Psoas muscle (tissue), 8 donors: ENCODE data around the gene CNOT6L. TPM values are rescaled to one million over a fixed set of nuclear protein-coding genes. Genes with fewer than 3 reads are reported as not detected.

ENCODE experiments used
- ATAC-seq, 4 donors: fragments of 200-7000 bp; cut with Tn5 transposase; one replicate each; pipeline ENCODE4 v1.9.1; 2020; ENCODE audit warnings: moderate library complexity in 3 of 4, mild to moderate bottlenecking in 2 of 4
- DNase-seq, 2 donors: peaks; one replicate each; pipeline ENCODE4 v3.0.0-alpha.2; 2020
- H3K27ac ChIP-seq: fragments of 200-600 bp; one replicate; pipeline ENCODE4 v1.8.0; 2022
- H3K27me3 ChIP-seq, 3 donors: fragments of 200-600 bp in 1 of 3; one replicate each; pipeline versions ENCODE4 v1.6.1 to v1.8.0; 2013 to 2022; ENCODE audit warnings: low read length in 2 of 3, mild to moderate bottlenecking in 2 of 3, moderate library complexity in 1 of 3; ENCODE audit not compliant: insufficient read depth in 3 of 3
- H3K36me3 ChIP-seq, 2 donors: fragments of 200-600 bp in 1 of 2; one replicate each; pipeline versions ENCODE4 v1.6.1 to v1.8.0; 2013 to 2022; ENCODE audit warnings: low read depth in 1 of 2, mild to moderate bottlenecking in 1 of 2, moderate library complexity in 1 of 2; ENCODE audit not compliant: insufficient read depth in 1 of 2
- H3K4me1 ChIP-seq: fragments of 200-600 bp; one replicate; pipeline ENCODE4 v1.8.0; 2022
- H3K4me3 ChIP-seq: fragments of 200-600 bp; one replicate; pipeline ENCODE4 v1.8.0; 2022; ENCODE audit warnings: mild to moderate bottlenecking
- H3K9me3 ChIP-seq: fragments of 200-600 bp; one replicate; pipeline ENCODE4 v1.8.0; 2022
- WGBS, 3 donors: extraction: QIAGEN DNeasy Blood & Tissue Kit; methylation state at CpG; one replicate each; pipeline versions ENCODE4 v1.1.6 to v1.1.7; 2013; 5-methylcytosine and 5-hydroxymethylcytosine counted together
- intact Hi-C, 2 donors: fragments of 100-400 bp; cut with DNase I; formaldehyde crosslinking; loops; one replicate each; pipeline versions ENCODE4 v1.11.0 to v1.14.2; 2022
- polyA plus RNA-seq, 3 donors: library from polyadenylated mRNA; stranded (reverse); fragments of 200-250 nt; gene quantifications; one replicate each; pipeline ENCODE4 v1.2.3, GENCODE V29; 2013
- total RNA-seq, 4 donors: library from RNA; stranded (reverse); fragmentation: NEBNext Ultra II Directional in 2 of 4; extraction: Animal tissue kit (Norgen Biotek cat#: 25700) in 2 of 4; gene quantifications; one replicate each; pipeline versions ENCODE4 v1.2.1 to v1.2.4, GENCODE V29; 2021 to 2023
- TF ChIP-seq, protein P1 (sequence below): fragments of 200-600 bp; IDR thresholded peaks from one replicate; pipeline ENCODE4 v1.8.0; 2022; ENCODE audit warnings: antibody characterized with exemption
- donor health status: healthy with polysubstance abuse.
- donor health status: DM: no; HTN: no; CAD: no; lungs with moderate emphysema.
- donor health status: Bipolar disorder and iron deficiency.
- donor health status: healthy.
- donor health status: DM: yes; HTN: yes; CAD: no.
- donor health status: DM: no; HTN: no; CAD: no.
- donor health status: DM: no; HTN: no; CAD: no.
- donor health status: DM: yes; HTN: yes; CAD: no.

The CNOT6L gene
- total and polyA plus RNA-seq, 7 donors = 2.6 to 23.3 (median 18.0) TPM

DNA sequence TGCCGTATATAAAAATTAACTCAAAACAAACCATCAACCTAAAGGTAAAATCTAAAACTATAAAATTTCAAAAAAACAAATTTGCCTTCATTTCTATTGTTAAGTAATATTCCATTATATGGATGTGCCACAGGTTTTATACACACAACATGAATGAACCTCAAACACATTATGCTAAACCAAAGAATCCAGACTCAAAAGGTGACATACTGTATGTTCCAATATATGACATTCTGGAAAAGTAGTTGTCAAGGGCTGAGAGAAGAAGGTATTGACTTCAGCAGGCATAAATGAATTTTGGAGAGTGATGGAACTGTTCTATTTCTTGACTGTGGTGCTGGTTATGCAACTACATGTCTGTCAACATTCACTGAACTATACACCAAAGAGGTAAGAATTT lies 56.6 kb downstream of the CNOT6L start:
- H3K27me3 ChIP-seq = no peaks in the 10 kb centered on the region
- H3K4me3 ChIP-seq = no peak overlapping the region
- no peak for ATAC-seq
- peaks cover 17% of the 10 kb centered on the region for H3K9me3 ChIP-seq
- TF ChIP-seq, protein P1, sequence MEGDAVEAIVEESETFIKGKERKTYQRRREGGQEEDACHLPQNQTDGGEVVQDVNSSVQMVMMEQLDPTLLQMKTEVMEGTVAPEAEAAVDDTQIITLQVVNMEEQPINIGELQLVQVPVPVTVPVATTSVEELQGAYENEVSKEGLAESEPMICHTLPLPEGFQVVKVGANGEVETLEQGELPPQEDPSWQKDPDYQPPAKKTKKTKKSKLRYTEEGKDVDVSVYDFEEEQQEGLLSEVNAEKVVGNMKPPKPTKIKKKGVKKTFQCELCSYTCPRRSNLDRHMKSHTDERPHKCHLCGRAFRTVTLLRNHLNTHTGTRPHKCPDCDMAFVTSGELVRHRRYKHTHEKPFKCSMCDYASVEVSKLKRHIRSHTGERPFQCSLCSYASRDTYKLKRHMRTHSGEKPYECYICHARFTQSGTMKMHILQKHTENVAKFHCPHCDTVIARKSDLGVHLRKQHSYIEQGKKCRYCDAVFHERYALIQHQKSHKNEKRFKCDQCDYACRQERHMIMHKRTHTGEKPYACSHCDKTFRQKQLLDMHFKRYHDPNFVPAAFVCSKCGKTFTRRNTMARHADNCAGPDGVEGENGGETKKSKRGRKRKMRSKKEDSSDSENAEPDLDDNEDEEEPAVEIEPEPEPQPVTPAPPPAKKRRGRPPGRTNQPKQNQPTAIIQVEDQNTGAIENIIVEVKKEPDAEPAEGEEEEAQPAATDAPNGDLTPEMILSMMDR = no peak
- intact Hi-C loops = no loop called here
- H3K4me1 ChIP-seq = no peaks in the 10 kb centered on the region
- 97 to 100% (median 98%) methylated on average over 1 of the region's 1 CpG for WGBS, 3 donors
- H3K27ac ChIP-seq = no peak overlapping the region
- H3K36me3 ChIP-seq = peaks cover 0 to 5% of the 10 kb centered on the region in 2 donors
- DNase-seq = no peak

DNA sequence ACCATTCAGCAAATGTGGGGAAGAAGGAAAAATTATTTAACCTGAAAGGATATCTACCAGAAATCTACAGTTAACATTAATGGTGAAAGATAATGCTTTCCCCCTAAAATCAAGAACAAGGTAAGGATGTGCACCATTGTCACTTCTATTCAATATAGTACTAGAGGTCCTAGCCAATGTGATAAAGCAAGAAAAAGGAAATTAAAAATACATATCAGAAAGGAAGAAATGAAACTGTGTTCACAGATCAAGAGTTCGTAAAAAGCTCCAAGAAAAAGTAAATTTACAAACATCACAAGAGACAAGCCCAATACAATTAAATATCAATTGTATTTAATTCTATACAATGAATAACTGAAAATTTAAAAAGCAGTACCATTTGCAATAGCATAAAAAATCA lies 57.6 kb downstream of the CNOT6L start:
- WGBS, 3 donors = 100% methylated on average over 1 of the region's 1 CpG
- Histone ChIP-seq H3K4me3 (no peak overlapping the region), H3K36me3 (peaks cover 0 to 8% of the 10 kb centered on the region in 2 donors), H3K9me3 (peaks cover 17% of the 10 kb centered on the region), H3K4me1 (no peaks in the 10 kb centered on the region), H3K27me3 (no peaks in the 10 kb centered on the region), H3K27ac (no peak overlapping the region)
- ATAC-seq (no peak), DNase-seq (no peak)
- intact Hi-C loops = no loop called here
- TF ChIP-seq, protein P1 = no peak

DNA sequence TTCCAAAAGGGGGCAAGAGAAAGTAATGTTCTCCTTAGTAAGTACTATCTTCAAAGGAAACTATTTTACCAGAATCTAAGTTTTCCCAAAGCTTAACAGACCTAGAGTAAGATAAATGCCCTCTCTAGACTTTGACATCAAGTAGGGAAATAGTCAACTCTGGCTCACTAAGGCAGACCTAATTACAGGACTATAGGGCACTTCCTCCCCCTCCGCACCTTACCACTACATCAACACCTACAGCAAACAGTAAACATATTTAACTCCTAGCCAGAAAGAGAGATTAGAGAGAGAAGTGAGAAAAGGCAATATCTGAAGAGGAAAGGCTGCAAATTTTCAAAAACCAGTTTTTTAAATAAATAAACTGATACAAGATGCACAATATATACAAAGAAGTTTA lies 60.4 kb downstream of the CNOT6L start:
- TF ChIP-seq, protein P1 = no peak
- Histone ChIP-seq H3K4me1 (no peaks in the 10 kb centered on the region), H3K4me3 (no peak overlapping the region), H3K36me3 (peaks cover 0 to 25% of the 10 kb centered on the region in 2 donors), H3K9me3 (peaks cover 17% of the 10 kb centered on the region), H3K27me3 (no peaks in the 10 kb centered on the region), H3K27ac (no peak overlapping the region)
- intact Hi-C loops = no loop called here
- DNase-seq = no peak
- ATAC-seq = no peak
- WGBS, 3 donors = 97 to 100% (median 100%) methylated on average over 1 of the region's 1 CpG

DNA sequence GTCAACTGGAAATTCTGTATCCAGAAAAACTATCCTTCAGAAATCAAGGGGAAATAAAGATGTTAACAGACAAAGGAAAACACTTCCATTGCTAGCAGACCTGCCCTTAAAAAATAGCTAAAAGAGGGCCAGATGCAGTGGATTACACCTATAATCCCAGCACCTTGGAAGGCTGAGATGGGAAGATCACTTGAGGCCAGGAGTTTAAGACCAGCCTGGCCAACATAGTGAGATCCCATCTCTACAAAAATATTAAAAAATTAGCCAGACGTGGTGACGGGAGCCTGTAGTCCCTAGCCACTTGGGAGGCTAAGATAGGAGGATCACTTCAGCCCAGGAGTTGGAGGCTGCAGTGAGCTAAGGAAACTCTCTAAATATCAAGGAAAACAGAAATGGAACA lies 67.4 kb downstream of the CNOT6L start:
- DNase-seq = no peak
- intact Hi-C loops = no loop called here
- Histone ChIP-seq H3K36me3 (peaks cover 0 to 31% of the 10 kb centered on the region in 2 donors), H3K27me3 (no peaks in the 10 kb centered on the region), H3K4me3 (no peak overlapping the region), H3K4me1 (no peaks in the 10 kb centered on the region), H3K9me3 (peaks cover 5% of the 10 kb centered on the region), H3K27ac (no peak overlapping the region)
- WGBS, 3 donors = 97 to 100% (median 100%) methylated on average over 2 of the region's 2 CpGs
- TF ChIP-seq, protein P1 = no peak
- ATAC-seq = no peak

DNA sequence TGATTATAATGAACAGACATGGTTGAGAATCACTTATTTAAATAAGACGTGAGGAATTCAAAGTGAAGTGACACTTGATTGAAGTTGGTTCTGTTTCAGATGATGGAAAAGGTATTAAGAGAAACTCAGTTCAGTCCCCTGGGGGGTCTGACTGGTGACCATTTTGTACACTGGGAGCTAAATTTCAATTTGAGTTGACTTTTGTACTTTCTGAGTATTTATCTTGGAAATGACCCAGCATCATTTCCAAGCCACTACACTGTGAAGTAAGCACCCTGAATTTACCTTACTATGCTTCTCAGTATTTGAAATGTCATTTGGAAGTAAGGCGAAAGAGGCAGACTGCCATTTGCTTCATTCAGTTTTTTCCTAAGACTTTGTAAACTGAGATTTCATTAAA lies 73.4 kb downstream of the CNOT6L start:
- 92 to 95% (median 92%) methylated on average over 2 of the region's 2 CpGs for WGBS, 3 donors
- TF ChIP-seq, protein P1 = no peak
- H3K9me3 ChIP-seq = no peaks in the 10 kb centered on the region

More for the DNA sequence above, 73.4 kb downstream of the CNOT6L start:
- Histone ChIP-seq H3K4me3 (no peak overlapping the region), H3K27me3 (no peaks in the 10 kb centered on the region), H3K27ac (no peak overlapping the region), H3K36me3 (peaks cover 0 to 31% of the 10 kb centered on the region in 2 donors), H3K4me1 (no peaks in the 10 kb centered on the region)
- DNase-seq (no peak), ATAC-seq (no peak)
- intact Hi-C loops = no loop called here
